ENCODE data around the gene VGF. TPM values are rescaled to one million over a fixed set of nuclear protein-coding genes. Genes with fewer than 3 reads are reported as not detected.
A peak's percentile ranks its signal among the peaks of the same experiment; 100 is the strongest.

VGF gene
- total RNA-seq, 2 experiments from 2014 or later = 0.09 to 0.11 TPM

DNA sequence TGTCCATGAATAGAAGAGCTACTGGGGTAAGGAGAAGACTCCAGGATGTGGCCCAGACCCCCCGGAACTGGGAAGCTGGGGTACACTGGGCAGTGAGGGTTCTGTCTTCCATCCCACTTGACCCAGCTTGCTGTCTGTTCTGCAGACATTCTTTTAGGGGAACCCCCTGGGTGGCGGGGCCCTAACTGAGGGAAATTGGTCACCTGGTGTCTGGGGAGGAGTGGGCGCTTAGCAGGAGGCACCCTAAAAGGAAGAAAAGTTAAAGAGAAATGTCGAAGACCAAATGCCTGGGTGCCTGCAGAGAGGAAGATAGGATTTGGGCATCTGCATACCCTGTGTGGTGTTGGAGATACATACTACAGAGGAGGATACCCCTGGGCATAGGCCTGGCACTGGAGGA lies 10.1 kb downstream of the VGF start:
- Mint-ChIP-seq H3K27me3 (no peaks in the 10 kb centered on the region), H3K36me3 (ENCODE audit: low read depth) (peaks cover 30% of the 10 kb centered on the region), H3K4me3 (peak overlapping the region; percentile 76), H3K4me1 (peaks cover 12% of the 10 kb centered on the region), H3K27ac (peak overlapping the region; percentile 22), H3K9me3 (ENCODE audit: low read depth) (peaks cover 3% of the 10 kb centered on the region)
- CTCF ChIA-PET = interaction anchor here (0.6 to 4.6 kb wide), 5 partner anchors 10 to 1056 kb away, joined by 3 to 32 read pairs (median 3); no protein-coding TSS in a partner anchor
- ATAC-seq = no peak
- POLR2A ChIA-PET = no interaction called here
- peak; percentile 37 for DNase-seq
- intact Hi-C loops (cut with DNase I, micrococcal nuclease) = loop anchor here (2.0 kb wide), 2 partner anchors 13 to 89 kb away; partner anchors contain the start of gene FIS1 (in 1 of the 2)

DNA sequence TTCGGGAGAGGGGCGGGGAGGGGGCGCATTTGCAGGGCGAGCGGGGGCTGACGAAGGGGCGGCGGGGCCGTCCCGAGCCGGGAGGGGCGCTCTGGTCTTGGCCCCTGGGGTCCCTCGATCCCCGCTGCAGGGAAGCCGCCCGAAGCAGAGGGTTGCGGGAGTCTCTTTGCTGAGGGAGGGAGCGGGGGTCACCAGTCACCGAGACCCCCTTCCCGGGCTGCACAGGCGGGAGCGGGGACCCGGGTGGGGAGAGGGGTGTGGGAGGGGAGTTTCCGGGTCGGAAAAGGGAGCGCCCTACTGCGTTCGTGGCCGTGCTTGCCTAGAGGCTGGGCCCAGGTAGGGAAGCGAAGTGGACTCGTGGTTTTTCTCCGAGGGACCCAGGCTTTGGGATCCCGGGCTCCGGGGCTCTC lies 10.7 kb downstream of the VGF start:
- peaks cover 3% of the 10 kb centered on the region for H3K9me3 Mint-ChIP-seq (ENCODE audit: low read depth)
- H3K36me3 Mint-ChIP-seq (ENCODE audit: low read depth) = peaks cover 24% of the 10 kb centered on the region
- peak overlapping the region; percentile 22 for H3K27ac Mint-ChIP-seq
- peaks cover 2% of the 10 kb centered on the region for H3K27me3 Mint-ChIP-seq
- ATAC-seq (peak; percentile 28), DNase-seq (peak; percentile 48)
- ChIA-PET POLR2A (no interaction called here), CTCF (interaction anchor here (1.1 to 4.6 kb wide), 3 partner anchors 10 to 15 kb away, joined by 3 to 32 read pairs (median 26); no protein-coding TSS in a partner anchor)
- H3K4me3 Mint-ChIP-seq = peak overlapping the region; percentile 76
- intact Hi-C loops (cut with DNase I, micrococcal nuclease) = loop anchor here (1.0 to 5.0 kb wide), 10 partner anchors 9 to 280 kb away; partner anchors contain the start of genes FIS1 (in 1 of the 2), PLOD3 (in 1 of the 2), TRIM56 (in 1 of the 2) and UFSP1 (in 1 of the 2)
- peaks cover 12% of the 10 kb centered on the region for H3K4me1 Mint-ChIP-seq

- POLR2A ChIA-PET = no interaction called here
- Mint-ChIP-seq H3K4me3 (peak within 1 kb of the TSS; percentile 76), H3K27me3 (peaks cover 2% of the 10 kb centered on the region), H3K36me3 (ENCODE audit: low read depth) (peaks cover 19% of the 10 kb centered on the region), H3K4me1 (peaks cover 12% of the 10 kb centered on the region), H3K9me3 (ENCODE audit: low read depth) (peaks cover 3% of the 10 kb centered on the region), H3K27ac (peak within 1 kb of the TSS; percentile 22)
- ATAC-seq (peak; percentile 90), DNase-seq (peak; percentile 97)
- CTCF ChIA-PET = interaction anchor here (2.1 to 3.0 kb wide), 2 partner anchors 11 to 38 kb away, joined by 8 to 26 read pairs; no protein-coding TSS in a partner anchor
- intact Hi-C loops (cut with DNase I, micrococcal nuclease) = loop anchor here (1.0 to 5.0 kb wide), 10 partner anchors 9 to 280 kb away; partner anchors contain the start of genes FIS1 (in 1 of the 2), PLOD3 (in 1 of the 2), TRIM56 (in 1 of the 2) and UFSP1 (in 1 of the 2)
These were observed 11.2 kb downstream of the VGF start, which contains the start of gene AP1S1 for GRCh38 chr7:101153969-101154692. TSS of gene AP1S1 (plus strand) at chr7:101154476. CDS start at chr7:101154515, 39 bp downstream.

GRCh38 chr7:101151908-101152651 lies 13.3 kb downstream of the VGF start:
- peaks cover 3% of the 10 kb centered on the region for H3K9me3 Mint-ChIP-seq (ENCODE audit: low read depth)
- H3K27ac Mint-ChIP-seq = no peak overlapping the region
- intact Hi-C loops (cut with DNase I, micrococcal nuclease) = loop anchor here in 1 of 2 experiments (5.0 kb wide), 1 partner anchor 265 kb away; the partner anchor contains the start of gene UFSP1
- POLR2A ChIA-PET = interaction anchor here (0.6 kb wide), 1 partner anchor 11 kb away, joined by 12 read pairs; no protein-coding TSS in a partner anchor
- H3K4me1 Mint-ChIP-seq = peaks cover 12% of the 10 kb centered on the region
- CTCF ChIA-PET = interaction anchor here (0.7 to 3.0 kb wide), 6 partner anchors 8 to 92 kb away, joined by 3 to 26 read pairs (median 6); partner anchors contain the start of gene VGF
- H3K4me3 Mint-ChIP-seq = no peak overlapping the region
- no peak for ATAC-seq
- peaks cover 4% of the 10 kb centered on the region for H3K27me3 Mint-ChIP-seq
- DNase-seq = no peak
- H3K36me3 Mint-ChIP-seq (ENCODE audit: low read depth) = peaks cover 3% of the 10 kb centered on the region

DNA sequence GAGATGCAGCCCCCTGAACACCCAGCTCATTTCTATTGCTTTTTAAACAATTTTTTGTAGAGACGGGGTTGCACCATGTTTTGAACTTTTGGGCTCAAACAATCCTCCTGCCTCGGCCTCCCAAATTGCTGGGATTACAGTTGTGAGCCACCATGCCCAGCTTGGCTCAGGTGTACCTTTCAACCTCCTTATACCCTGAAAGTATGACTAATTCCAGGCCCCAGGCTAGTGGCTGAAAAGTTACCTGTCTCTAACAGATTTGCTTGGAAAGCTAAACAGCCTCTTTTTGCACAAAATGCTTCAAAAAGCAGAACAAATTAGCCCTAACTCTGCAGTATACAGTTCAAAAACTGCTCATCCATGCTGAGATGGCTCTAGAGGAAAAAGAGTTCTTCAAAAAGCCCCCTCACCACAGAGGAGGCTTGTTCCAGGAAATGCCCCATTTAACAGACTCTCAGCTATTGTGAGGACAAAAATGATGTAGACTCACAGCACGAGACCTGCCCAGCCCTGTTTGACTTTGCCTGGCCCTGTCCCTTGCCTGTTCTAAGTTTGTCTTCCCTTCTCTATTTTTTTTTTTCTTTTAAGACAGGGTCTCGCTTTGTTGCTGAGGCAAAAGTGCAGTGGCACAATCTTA lies 24.5 kb downstream of the VGF start:
- Mint-ChIP-seq H3K9me3 (ENCODE audit: low read depth) (no peaks in the 10 kb centered on the region), H3K4me3 (no peak overlapping the region), H3K4me1 (peaks cover 47% of the 10 kb centered on the region), H3K27ac (no peak overlapping the region), H3K27me3 (peaks cover 14% of the 10 kb centered on the region), H3K36me3 (ENCODE audit: low read depth) (no peaks in the 10 kb centered on the region)
- intact Hi-C loops (cut with DNase I, micrococcal nuclease) = no loop called here
- ChIA-PET CTCF (interaction anchor here (0.6 to 5.9 kb wide), 11 partner anchors 15 to 197 kb away, joined by 3 to 132 read pairs (median 3); partner anchors contain the start of genes IFT22, MOGAT3 and TRIM56), POLR2A (interaction anchor here (0.6 kb wide), 2 partner anchors 12 to 20 kb away, joined by 3 to 12 read pairs; no protein-coding TSS in a partner anchor)
- ATAC-seq (no peak), DNase-seq (no peak)

DNA sequence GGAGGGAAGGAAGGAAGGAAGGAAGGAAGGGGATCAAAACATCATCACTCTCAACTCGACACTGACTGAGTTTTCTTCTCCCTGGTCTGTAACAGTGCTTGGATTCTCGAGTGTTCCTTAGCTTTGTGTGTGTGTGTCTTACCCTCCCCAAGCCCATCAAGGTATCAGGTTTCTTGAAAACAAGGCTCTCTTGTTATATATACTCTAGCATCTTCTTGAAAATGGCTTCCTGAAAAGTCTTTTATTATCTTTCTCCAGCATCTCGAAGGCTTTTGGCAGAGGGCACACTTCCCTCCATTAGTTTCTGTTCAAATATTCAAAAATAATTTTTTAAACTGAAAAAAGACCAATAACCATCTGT lies 25.1 kb downstream of the VGF start:
- H3K4me3 Mint-ChIP-seq = no peak overlapping the region
- POLR2A ChIA-PET = no interaction called here
- intact Hi-C loops (cut with DNase I, micrococcal nuclease) = no loop called here

DNA sequence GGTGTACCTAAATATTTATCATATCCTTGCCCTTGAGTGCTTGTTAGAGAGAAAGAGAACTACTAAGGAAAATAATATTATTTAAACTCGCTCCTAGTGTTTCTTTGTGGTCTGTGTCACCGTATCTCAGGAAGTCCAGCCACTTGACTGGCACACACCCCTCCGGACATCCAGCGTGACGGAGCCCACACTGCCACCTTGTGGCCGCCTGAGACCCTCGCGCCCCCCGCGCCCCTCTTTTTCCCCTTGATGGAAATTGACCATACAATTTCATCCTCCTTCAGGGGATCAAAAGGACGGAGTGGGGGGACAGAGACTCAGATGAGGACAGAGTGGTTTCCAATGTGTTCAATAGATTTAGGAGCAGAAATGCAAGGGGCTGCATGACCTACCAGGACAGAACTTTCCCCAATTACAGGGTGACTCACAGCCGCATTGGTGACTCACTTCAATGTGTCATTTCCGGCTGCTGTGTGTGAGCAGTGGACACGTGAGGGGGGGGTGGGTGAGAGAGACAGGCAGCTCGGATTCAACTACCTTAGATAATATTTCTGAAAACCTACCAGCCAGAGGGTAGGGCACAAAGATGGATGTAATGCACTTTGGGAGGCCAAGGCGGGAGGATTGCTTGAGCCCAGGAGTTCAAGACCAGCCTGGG lies 27.0 kb downstream of the VGF start:
- DNase-seq (peak; percentile 94), ATAC-seq (peak; percentile 91)
- intact Hi-C loops (cut with DNase I, micrococcal nuclease) = loop anchor here (1.0 to 2.0 kb wide), 4 partner anchors 16 to 79 kb away; partner anchors contain the start of genes TRIM56 (in 2 of the 2), AP1S1 (in 1 of the 2) and PLOD3 (in 1 of the 2)
- POLR2A ChIA-PET = no interaction called here
- H3K4me1 Mint-ChIP-seq = peaks cover 58% of the 10 kb centered on the region
- H3K4me3 Mint-ChIP-seq = peak overlapping the region; percentile 43
- H3K9me3 Mint-ChIP-seq (ENCODE audit: low read depth) = no peaks in the 10 kb centered on the region
- no peaks in the 10 kb centered on the region for H3K36me3 Mint-ChIP-seq (ENCODE audit: low read depth)
- no peak overlapping the region for H3K27ac Mint-ChIP-seq
- CTCF ChIA-PET = interaction anchor here (0.6 to 1.5 kb wide), 4 partner anchors 7 to 54 kb away, joined by 3 to 5 read pairs (median 3); partner anchors contain the start of gene SERPINE1
- H3K27me3 Mint-ChIP-seq = peaks cover 7% of the 10 kb centered on the region

More for the DNA sequence above, 25.1 kb downstream of the VGF start:
- Mint-ChIP-seq H3K36me3 (ENCODE audit: low read depth) (no peaks in the 10 kb centered on the region), H3K4me1 (peaks cover 47% of the 10 kb centered on the region), H3K9me3 (ENCODE audit: low read depth) (no peaks in the 10 kb centered on the region), H3K27me3 (peaks cover 14% of the 10 kb centered on the region), H3K27ac (peak overlapping the region; percentile 42)
- CTCF ChIA-PET = interaction anchor here (0.6 to 5.9 kb wide), 10 partner anchors 15 to 198 kb away, joined by 3 to 132 read pairs (median 3); partner anchors contain the start of genes IFT22, MOGAT3 and TRIM56
- DNase-seq (no peak), ATAC-seq (no peak)

DNA sequence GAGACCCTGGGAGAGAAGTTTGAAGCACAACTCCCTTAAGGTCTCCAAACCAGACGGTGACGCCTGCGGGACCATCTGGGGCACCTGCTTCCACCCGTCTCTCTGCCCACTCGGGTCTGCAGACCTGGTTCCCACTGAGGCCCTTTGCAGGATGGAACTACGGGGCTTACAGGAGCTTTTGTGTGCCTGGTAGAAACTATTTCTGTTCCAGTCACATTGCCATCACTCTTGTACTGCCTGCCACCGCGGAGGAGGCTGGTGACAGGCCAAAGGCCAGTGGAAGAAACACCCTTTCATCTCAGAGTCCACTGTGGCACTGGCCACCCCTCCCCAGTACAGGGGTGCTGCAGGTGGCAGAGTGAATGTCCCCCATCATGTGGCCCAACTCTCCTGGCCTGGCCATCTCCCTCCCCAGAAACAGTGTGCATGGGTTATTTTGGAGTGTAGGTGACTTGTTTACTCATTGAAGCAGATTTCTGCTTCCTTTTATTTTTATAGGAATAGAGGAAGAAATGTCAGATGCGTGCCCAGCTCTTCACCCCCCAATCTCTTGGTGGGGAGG lies 27.6 kb downstream of the VGF start:
- Mint-ChIP-seq H3K4me3 (peak overlapping the region; percentile 15), H3K9me3 (ENCODE audit: low read depth) (no peaks in the 10 kb centered on the region), H3K4me1 (peaks cover 57% of the 10 kb centered on the region), H3K27ac (no peak overlapping the region), H3K36me3 (ENCODE audit: low read depth) (no peaks in the 10 kb centered on the region), H3K27me3 (peaks cover 8% of the 10 kb centered on the region)
- ATAC-seq = no peak
- no peak for DNase-seq
- intact Hi-C loops (cut with DNase I, micrococcal nuclease) = loop anchor here (1.0 to 2.0 kb wide), 5 partner anchors 17 to 242 kb away; partner anchors contain the start of genes TRIM56 (in 2 of the 2), ACHE (in 1 of the 2), AP1S1 (in 1 of the 2) and PLOD3 (in 1 of the 2)
- CTCF ChIA-PET = interaction anchor here (0.6 to 1.5 kb wide), 4 partner anchors 8 to 80 kb away, joined by 3 to 6 read pairs (median 4); partner anchors contain the start of genes SERPINE1 and ZNHIT1
- POLR2A ChIA-PET = no interaction called here

- H3K36me3 Mint-ChIP-seq (ENCODE audit: low read depth) = no peaks in the 10 kb centered on the region
- ATAC-seq (no peak), DNase-seq (no peak)
- no peak overlapping the region for H3K27ac Mint-ChIP-seq
- H3K9me3 Mint-ChIP-seq (ENCODE audit: low read depth) = no peaks in the 10 kb centered on the region
- ChIA-PET POLR2A (no interaction called here), CTCF (interaction anchor here (0.7 to 1.8 kb wide), 6 partner anchors 10 to 251 kb away, joined by 3 to 10 read pairs (median 4); no protein-coding TSS in a partner anchor)
- intact Hi-C loops (cut with DNase I, micrococcal nuclease) = no loop called here
- H3K4me3 Mint-ChIP-seq = no peak overlapping the region
- peaks cover 12% of the 10 kb centered on the region for H3K27me3 Mint-ChIP-seq
- peaks cover 41% of the 10 kb centered on the region for H3K4me1 Mint-ChIP-seq
These were observed 30.9 kb downstream of the VGF start for GRCh38 chr7:101134399-101134980.

All from activated CD4-positive, alpha-beta T cell treated with anti-CD3 and anti-CD28 coated beads for 36 hours (primary cell).